Measurements from ENCODE around the gene FAM209B.
"Not testable (repeated sequence)": the region's sequence is repeated elsewhere in the genome, so short reads cannot be mapped to it uniquely, and the experiment has no call there.

The FAM209B gene

GRCh38 chr20:56532946-56533345 lies at the start of gene FAM209B:
TSS of gene FAM209B (plus strand) at chr20:56533246. CDS start at chr20:56533342, 96 bp downstream.
- not testable (repeated sequence) for DNase-seq (ENCODE audit: low read depth)

- no peak for DNase-seq (ENCODE audit: low read depth)
Measured at GRCh38 chr20:56483970-56484369, 49.1 kb upstream of the FAM209B start.

GRCh38 chr20:56487216-56487615 lies 45.8 kb upstream of the FAM209B start:
- no peak for DNase-seq (ENCODE audit: low read depth)

- DNase-seq (ENCODE audit: low read depth): no peak
Measured at GRCh38 chr20:56488566-56488965, 44.5 kb upstream of the FAM209B start.

GRCh38 chr20:56501116-56501515 lies 31.9 kb upstream of the FAM209B start:
- no peak for DNase-seq (ENCODE audit: low read depth)

- DNase-seq (ENCODE audit: low read depth): no peak
Measured at GRCh38 chr20:56503916-56504315, 29.1 kb upstream of the FAM209B start.

GRCh38 chr20:56504373-56505005 lies 28.6 kb upstream of the FAM209B start:
- no peak for DNase-seq (ENCODE audit: low read depth)

GRCh38 chr20:56506103-56506502 lies 26.9 kb upstream of the FAM209B start:
- DNase-seq (ENCODE audit: low read depth): no peak

GRCh38 chr20:56511926-56512325 lies 21.1 kb upstream of the FAM209B start:
- no peak for DNase-seq (ENCODE audit: low read depth)

- no peak for DNase-seq (ENCODE audit: low read depth)
Measured at GRCh38 chr20:56513161-56514150, 19.6 kb upstream of the FAM209B start.

GRCh38 chr20:56516631-56517030 lies 16.4 kb upstream of the FAM209B start:
- no peak for DNase-seq (ENCODE audit: low read depth)

GRCh38 chr20:56517211-56517610 lies 15.8 kb upstream of the FAM209B start:
- DNase-seq (ENCODE audit: low read depth): no peak

- no peak for DNase-seq (ENCODE audit: low read depth)
Measured at GRCh38 chr20:56517641-56518040, 15.4 kb upstream of the FAM209B start.

GRCh38 chr20:56518126-56518525 lies 14.9 kb upstream of the FAM209B start:
- DNase-seq (ENCODE audit: low read depth): no peak

GRCh38 chr20:56518721-56519398 lies 14.2 kb upstream of the FAM209B start:
- no peak for DNase-seq (ENCODE audit: low read depth)

- DNase-seq (ENCODE audit: low read depth): no peak
Measured at GRCh38 chr20:56519551-56519950, 13.5 kb upstream of the FAM209B start.

- DNase-seq (ENCODE audit: low read depth): no peak
Measured at GRCh38 chr20:56520180-56520579, 12.9 kb upstream of the FAM209B start.

GRCh38 chr20:56520746-56521354 lies 12.2 kb upstream of the FAM209B start:
- DNase-seq (ENCODE audit: low read depth): not testable (repeated sequence)

- DNase-seq (ENCODE audit: low read depth): no peak
Measured at GRCh38 chr20:56522311-56522710, 10.7 kb upstream of the FAM209B start.

GRCh38 chr20:56524444-56524843 lies 8.6 kb upstream of the FAM209B start, which contains the start of gene FAM209A:
TSS of gene FAM209A (plus strand) at chr20:56524744. CDS start at chr20:56524809, 65 bp downstream.
- DNase-seq (ENCODE audit: low read depth): not testable (repeated sequence)

- DNase-seq (ENCODE audit: low read depth): no peak
Measured at GRCh38 chr20:56527521-56527920, 5.5 kb upstream of the FAM209B start.

GRCh38 chr20:56537997-56538396 lies 5.0 kb downstream of the FAM209B start:
- no peak for DNase-seq (ENCODE audit: low read depth)
